WTC11 (cell line): ENCODE measurements around the gene LSP1. TPM values are rescaled to one million over a fixed set of nuclear protein-coding genes. Genes with fewer than 3 reads are reported as not detected.

ENCODE experiments used
- ATAC-seq: fragments of 200-7000 bp; cut with Tn5 transposase; 2 replicates; pipeline ENCODE4 v1.10.0; 2021; ENCODE audit warnings: mild to moderate bottlenecking, moderate library complexity
- CTCF ChIA-PET: fragments of 300-600 bp; sonication (Branson Sonifier 250); formaldehyde crosslinking; loops from one replicate; lab custom pipeline; 2021; ENCODE audit warnings: antibody characterized with exemption; lab: Charles Lee
- POLR2A ChIA-PET: fragments of 350-600 bp; sonication (Branson Sonifier 250); formaldehyde crosslinking; loops from one replicate; lab custom pipeline; 2021; ENCODE audit warnings: antibody characterized with exemption; lab: Charles Lee
- DNase-seq: peaks from one replicate; pipeline ENCODE4 v3.0.0; 2021; ENCODE audit warnings: low spot score
- H3K27ac Mint-ChIP-seq: 2 replicates; pipeline ENCODE4 v1.8.0; 2021; ENCODE audit warnings: mixed read lengths
- H3K27me3 Mint-ChIP-seq: 2 replicates; pipeline ENCODE4 v1.8.0; 2021; ENCODE audit warnings: low read depth, mild to moderate bottlenecking, moderate library complexity, mixed read lengths
- H3K36me3 Mint-ChIP-seq: 2 replicates; pipeline ENCODE4 v1.8.0; 2021; ENCODE audit warnings: mixed read lengths
- H3K4me1 Mint-ChIP-seq: 2 replicates; pipeline ENCODE4 v1.8.0; 2022; ENCODE audit warnings: mixed read lengths
- H3K4me3 Mint-ChIP-seq: 2 replicates; pipeline ENCODE4 v1.8.0; 2021; ENCODE audit warnings: mild to moderate bottlenecking, moderate library complexity, mixed read lengths
- H3K9me3 Mint-ChIP-seq: 2 replicates; pipeline ENCODE4 v1.8.0; 2021; ENCODE audit warnings: mixed read lengths
- ATF6 ChIP-seq: sonication (generic); formaldehyde crosslinking; IDR thresholded peaks from 2 replicates; pipeline ENCODE4 v1.8.1; 2023; ENCODE audit warnings: mild to moderate bottlenecking, missing genetic modification reagents
- GABPB1 ChIP-seq: sonication (generic); formaldehyde crosslinking; IDR thresholded peaks from 2 replicates; pipeline ENCODE4 v1.8.1; 2023; ENCODE audit warnings: mild to moderate bottlenecking, missing genetic modification reagents
- GTF2I ChIP-seq: fragments of 250-450 bp; sonication (Bioruptor Pico); conservative IDR thresholded peaks from 2 replicates; pipeline ENCODE4 v1.4.0; 2021; ENCODE audit warnings: mild to moderate bottlenecking
- KAT7 ChIP-seq: sonication (generic); formaldehyde crosslinking; IDR thresholded peaks from 2 replicates; pipeline ENCODE4 v1.8.1; 2023; ENCODE audit warnings: missing genetic modification reagents, mild to moderate bottlenecking, borderline replicate concordance
- PRRX2 ChIP-seq: fragments of 250-450 bp; sonication (Bioruptor Pico); IDR thresholded peaks from 2 replicates; pipeline ENCODE4 v1.8.0; 2021; ENCODE audit warnings: mild to moderate bottlenecking
- RORB ChIP-seq: fragments of 250-450 bp; sonication (Bioruptor Pico); IDR thresholded peaks from 2 replicates; pipeline ENCODE4 v1.9.0; 2021; ENCODE audit warnings: mild to moderate bottlenecking
- SMAD4 ChIP-seq: sonication (generic); formaldehyde crosslinking; IDR thresholded peaks from 2 replicates; pipeline ENCODE4 v1.8.0; 2022; ENCODE audit warnings: mild to moderate bottlenecking, missing genetic modification reagents
- TEAD1 ChIP-seq: sonication (generic); formaldehyde crosslinking; IDR thresholded peaks from 2 replicates; pipeline ENCODE4 v1.8.0; 2022; ENCODE audit warnings: mild to moderate bottlenecking, missing genetic modification reagents
- TP53 ChIP-seq: sonication (generic); formaldehyde crosslinking; IDR thresholded peaks from 2 replicates; pipeline ENCODE4 v1.8.1; 2023; ENCODE audit warnings: mild to moderate bottlenecking, missing genetic modification reagents
- ZBTB21 ChIP-seq: sonication (generic); formaldehyde crosslinking; IDR thresholded peaks from 2 replicates; pipeline ENCODE4 v1.8.1; 2023; ENCODE audit warnings: mild to moderate bottlenecking, missing genetic modification reagents, borderline replicate concordance
- ZNF263 ChIP-seq: sonication (generic); formaldehyde crosslinking; IDR thresholded peaks from 2 replicates; pipeline ENCODE4 v1.8.1; 2022; ENCODE audit warnings: low read depth, mild to moderate bottlenecking, moderate library complexity, missing genetic modification reagents
- ZNF317 ChIP-seq: sonication (generic); formaldehyde crosslinking; IDR thresholded peaks from 2 replicates; pipeline ENCODE4 v1.8.1; 2023; ENCODE audit warnings: low read depth, mild to moderate bottlenecking, moderate library complexity, missing genetic modification reagents, borderline replicate concordance
- total RNA-seq: library from RNA; stranded (reverse); gene quantifications from 3 replicates; pipeline ENCODE4 v1.2.3, GENCODE V29; 2021
- TF ChIP-seq, protein P1 (sequence below): sonication (generic); formaldehyde crosslinking; conservative IDR thresholded peaks from 2 replicates; pipeline ENCODE4 v1.8.1; 2023; ENCODE audit warnings: mild to moderate bottlenecking, low read depth, missing genetic modification reagents, moderate library complexity
- TF ChIP-seq, protein P2 (sequence below): fragments of 250-450 bp; sonication (Bioruptor Pico); IDR thresholded peaks from 2 replicates; pipeline ENCODE4 v1.9.0; 2021; ENCODE audit warnings: mild to moderate bottlenecking
- TF ChIP-seq, protein P3 (sequence below): sonication (generic); formaldehyde crosslinking; IDR thresholded peaks from 2 replicates; pipeline ENCODE4 v1.8.0; 2023; ENCODE audit warnings: missing genetic modification reagents, mild to moderate bottlenecking, borderline replicate concordance

Gene LSP1
- total RNA-seq, 1 experiment from 2014 or later: 0.77 TPM

DNA sequence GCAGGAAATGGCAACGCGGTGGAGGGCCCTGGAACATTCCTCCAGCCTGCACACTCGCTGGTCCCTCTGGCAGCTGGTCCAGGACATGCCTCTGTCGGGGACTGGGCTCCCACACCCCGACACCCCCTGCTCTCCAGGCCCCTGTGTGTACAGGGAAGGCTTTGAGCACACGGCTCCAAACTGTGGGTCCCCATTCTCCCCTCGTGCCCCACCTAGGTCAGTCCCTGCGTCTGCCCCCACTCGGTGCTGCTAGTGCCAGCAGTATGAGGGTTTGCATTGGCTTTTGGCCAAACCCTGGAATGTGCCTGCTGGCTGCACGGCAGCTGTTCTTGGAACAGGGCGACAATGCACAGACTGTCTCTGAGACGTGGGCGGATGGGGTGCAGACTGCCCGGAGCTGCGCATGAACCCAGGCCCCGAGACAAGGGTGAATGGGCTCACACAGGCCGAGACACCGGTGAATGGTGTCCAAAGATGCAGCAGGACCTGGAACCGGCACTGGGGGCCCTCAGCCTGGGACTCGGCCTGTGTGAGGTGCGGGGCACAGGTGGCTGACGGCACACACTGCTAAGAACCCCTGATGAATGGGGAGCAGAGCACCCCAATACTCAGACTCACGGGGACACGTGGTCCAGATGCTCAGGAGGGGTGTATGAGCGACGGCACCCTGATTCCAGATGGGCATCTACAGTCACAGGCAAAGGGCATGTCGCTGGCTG lies 25.6 kb upstream of the LSP1 start (continued):
- TF ChIP-seq, protein P1, sequence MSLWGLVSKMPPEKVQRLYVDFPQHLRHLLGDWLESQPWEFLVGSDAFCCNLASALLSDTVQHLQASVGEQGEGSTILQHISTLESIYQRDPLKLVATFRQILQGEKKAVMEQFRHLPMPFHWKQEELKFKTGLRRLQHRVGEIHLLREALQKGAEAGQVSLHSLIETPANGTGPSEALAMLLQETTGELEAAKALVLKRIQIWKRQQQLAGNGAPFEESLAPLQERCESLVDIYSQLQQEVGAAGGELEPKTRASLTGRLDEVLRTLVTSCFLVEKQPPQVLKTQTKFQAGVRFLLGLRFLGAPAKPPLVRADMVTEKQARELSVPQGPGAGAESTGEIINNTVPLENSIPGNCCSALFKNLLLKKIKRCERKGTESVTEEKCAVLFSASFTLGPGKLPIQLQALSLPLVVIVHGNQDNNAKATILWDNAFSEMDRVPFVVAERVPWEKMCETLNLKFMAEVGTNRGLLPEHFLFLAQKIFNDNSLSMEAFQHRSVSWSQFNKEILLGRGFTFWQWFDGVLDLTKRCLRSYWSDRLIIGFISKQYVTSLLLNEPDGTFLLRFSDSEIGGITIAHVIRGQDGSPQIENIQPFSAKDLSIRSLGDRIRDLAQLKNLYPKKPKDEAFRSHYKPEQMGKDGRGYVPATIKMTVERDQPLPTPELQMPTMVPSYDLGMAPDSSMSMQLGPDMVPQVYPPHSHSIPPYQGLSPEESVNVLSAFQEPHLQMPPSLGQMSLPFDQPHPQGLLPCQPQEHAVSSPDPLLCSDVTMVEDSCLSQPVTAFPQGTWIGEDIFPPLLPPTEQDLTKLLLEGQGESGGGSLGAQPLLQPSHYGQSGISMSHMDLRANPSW (CRISPR knock-in tag): no peak
- TF ChIP-seq TP53 (CRISPR knock-in tag): no peak
- no peak for TF ChIP-seq RORB
- TF ChIP-seq, all 79 proteins: peak for 0

DNA sequence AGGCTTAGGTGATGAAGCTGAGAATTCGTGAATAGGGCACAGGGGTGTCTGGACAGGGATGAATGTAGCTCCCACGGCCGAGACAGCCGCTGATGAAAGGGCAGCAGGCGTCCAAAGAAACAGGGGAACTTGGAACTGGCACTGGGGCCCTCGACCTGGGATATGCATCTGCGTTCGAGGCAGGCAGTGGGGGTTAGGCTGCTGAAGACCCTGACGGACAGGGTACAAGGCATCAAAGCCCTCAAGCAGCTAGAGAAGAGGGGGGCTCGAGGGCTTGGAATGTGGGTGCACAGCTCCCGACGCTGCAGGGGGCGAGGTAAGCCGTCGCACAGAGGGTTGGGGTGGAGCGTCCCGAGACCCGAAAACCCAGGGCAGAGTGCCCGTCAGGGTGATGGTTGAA lies 25.0 kb upstream of the LSP1 start:
- Mint-ChIP-seq H3K4me1 (peaks cover 4% of the 10 kb centered on the region; the same call in 1 of the 2 replicates), H3K27ac (no peak overlapping the region), H3K9me3 (no peaks in the 10 kb centered on the region), H3K4me3 (no peak overlapping the region), H3K27me3 (no peaks in the 10 kb centered on the region; the same call in 1 of the 2 replicates), H3K36me3 (no peaks in the 10 kb centered on the region)
- no peak for TF ChIP-seq ZNF317 (CRISPR knock-in tag)
- TF ChIP-seq GABPB1 (CRISPR knock-in tag): no peak
- TF ChIP-seq PRRX2 (CRISPR knock-in tag): no peak
- no peak for TF ChIP-seq RORB
- TF ChIP-seq, protein P2, sequence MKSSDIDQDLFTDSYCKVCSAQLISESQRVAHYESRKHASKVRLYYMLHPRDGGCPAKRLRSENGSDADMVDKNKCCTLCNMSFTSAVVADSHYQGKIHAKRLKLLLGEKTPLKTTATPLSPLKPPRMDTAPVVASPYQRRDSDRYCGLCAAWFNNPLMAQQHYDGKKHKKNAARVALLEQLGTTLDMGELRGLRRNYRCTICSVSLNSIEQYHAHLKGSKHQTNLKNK (CRISPR knock-in tag): no peak
- no peak for TF ChIP-seq GTF2I
- TF ChIP-seq SMAD4 (CRISPR knock-in tag): no peak
- no peak for TF ChIP-seq TEAD1
- no peak for TF ChIP-seq ZNF263 (CRISPR knock-in tag)
- TF ChIP-seq ZBTB21 (CRISPR knock-in tag): no peak
- TF ChIP-seq KAT7: no peak
- TF ChIP-seq, protein P3, sequence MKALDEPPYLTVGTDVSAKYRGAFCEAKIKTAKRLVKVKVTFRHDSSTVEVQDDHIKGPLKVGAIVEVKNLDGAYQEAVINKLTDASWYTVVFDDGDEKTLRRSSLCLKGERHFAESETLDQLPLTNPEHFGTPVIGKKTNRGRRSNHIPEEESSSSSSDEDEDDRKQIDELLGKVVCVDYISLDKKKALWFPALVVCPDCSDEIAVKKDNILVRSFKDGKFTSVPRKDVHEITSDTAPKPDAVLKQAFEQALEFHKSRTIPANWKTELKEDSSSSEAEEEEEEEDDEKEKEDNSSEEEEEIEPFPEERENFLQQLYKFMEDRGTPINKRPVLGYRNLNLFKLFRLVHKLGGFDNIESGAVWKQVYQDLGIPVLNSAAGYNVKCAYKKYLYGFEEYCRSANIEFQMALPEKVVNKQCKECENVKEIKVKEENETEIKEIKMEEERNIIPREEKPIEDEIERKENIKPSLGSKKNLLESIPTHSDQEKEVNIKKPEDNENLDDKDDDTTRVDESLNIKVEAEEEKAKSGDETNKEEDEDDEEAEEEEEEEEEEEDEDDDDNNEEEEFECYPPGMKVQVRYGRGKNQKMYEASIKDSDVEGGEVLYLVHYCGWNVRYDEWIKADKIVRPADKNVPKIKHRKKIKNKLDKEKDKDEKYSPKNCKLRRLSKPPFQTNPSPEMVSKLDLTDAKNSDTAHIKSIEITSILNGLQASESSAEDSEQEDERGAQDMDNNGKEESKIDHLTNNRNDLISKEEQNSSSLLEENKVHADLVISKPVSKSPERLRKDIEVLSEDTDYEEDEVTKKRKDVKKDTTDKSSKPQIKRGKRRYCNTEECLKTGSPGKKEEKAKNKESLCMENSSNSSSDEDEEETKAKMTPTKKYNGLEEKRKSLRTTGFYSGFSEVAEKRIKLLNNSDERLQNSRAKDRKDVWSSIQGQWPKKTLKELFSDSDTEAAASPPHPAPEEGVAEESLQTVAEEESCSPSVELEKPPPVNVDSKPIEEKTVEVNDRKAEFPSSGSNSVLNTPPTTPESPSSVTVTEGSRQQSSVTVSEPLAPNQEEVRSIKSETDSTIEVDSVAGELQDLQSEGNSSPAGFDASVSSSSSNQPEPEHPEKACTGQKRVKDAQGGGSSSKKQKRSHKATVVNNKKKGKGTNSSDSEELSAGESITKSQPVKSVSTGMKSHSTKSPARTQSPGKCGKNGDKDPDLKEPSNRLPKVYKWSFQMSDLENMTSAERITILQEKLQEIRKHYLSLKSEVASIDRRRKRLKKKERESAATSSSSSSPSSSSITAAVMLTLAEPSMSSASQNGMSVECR (CRISPR knock-in tag): no peak
- no peak for TF ChIP-seq ATF6 (CRISPR knock-in tag)
- ChIA-PET CTCF (interaction anchor here (1.7 to 5.6 kb wide), 3 partner anchors 55 to 175 kb away, joined by 5 to 93 read pairs (median 24); no protein-coding TSS in a partner anchor), POLR2A (no interaction called here)
- DNase-seq (no peak), ATAC-seq (no peak)
